ENCODE results near the gene STH.

DNA sequence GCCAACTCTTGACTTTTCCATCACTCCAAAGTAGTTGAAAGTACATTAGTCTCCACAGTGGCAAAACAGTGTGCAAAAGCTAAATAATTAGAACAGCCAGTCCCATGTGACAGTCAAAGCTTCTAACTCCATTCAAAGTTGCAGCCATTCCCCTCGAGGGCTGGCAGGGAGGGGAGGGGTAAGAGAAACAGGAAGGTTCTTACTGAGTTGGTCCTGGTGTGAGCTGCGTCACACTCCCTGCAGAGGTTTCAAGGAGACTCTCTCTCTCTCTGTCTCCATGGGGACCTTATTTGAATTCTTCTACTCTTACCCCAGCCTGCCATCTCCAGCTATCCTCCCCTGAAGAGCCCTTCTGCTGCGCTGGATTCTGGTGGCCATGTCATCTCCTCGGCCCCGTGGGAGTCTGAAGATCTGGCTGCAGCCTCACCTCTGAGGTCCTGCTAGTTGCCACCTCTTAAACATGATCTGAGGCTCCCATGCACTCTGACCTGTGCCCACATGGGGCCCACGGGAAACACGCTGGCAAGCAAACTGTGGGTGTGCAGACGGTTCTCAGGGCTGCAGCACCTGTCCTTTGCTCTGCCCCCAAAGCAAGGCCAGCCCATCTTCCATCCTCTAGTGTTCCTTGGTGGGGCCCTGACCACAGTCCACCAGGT is 23.3 kb upstream of the STH start:
- TF ChIP-seq, protein P1, sequence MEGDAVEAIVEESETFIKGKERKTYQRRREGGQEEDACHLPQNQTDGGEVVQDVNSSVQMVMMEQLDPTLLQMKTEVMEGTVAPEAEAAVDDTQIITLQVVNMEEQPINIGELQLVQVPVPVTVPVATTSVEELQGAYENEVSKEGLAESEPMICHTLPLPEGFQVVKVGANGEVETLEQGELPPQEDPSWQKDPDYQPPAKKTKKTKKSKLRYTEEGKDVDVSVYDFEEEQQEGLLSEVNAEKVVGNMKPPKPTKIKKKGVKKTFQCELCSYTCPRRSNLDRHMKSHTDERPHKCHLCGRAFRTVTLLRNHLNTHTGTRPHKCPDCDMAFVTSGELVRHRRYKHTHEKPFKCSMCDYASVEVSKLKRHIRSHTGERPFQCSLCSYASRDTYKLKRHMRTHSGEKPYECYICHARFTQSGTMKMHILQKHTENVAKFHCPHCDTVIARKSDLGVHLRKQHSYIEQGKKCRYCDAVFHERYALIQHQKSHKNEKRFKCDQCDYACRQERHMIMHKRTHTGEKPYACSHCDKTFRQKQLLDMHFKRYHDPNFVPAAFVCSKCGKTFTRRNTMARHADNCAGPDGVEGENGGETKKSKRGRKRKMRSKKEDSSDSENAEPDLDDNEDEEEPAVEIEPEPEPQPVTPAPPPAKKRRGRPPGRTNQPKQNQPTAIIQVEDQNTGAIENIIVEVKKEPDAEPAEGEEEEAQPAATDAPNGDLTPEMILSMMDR (IDR thresholded peaks at IDR 0.05): no peak
- TF ChIP-seq POLR2A (IDR thresholded peaks at IDR 0.05): no peak

All from testis (tissue), 2 donors.